AG04450 (cell line): ENCODE results near the gene NEDD4. TPM values are rescaled to one million over a fixed set of nuclear protein-coding genes. Genes with fewer than 3 reads are reported as not detected.

Experiments
- CTCF ChIA-PET: fragments of 300-600, 350-600 bp; formaldehyde crosslinking; extraction: SDS; loops from one replicate; lab custom pipeline; 2022; ENCODE audit warnings: antibody characterized with exemption, inconsistent platforms; lab: Charles Lee
- POLR2A ChIA-PET: fragments of 350-600 bp; formaldehyde crosslinking; extraction: SDS; loops from one replicate; lab custom pipeline; 2021; ENCODE audit warnings: antibody characterized with exemption, inconsistent platforms; lab: Yijun Ruan, JAX
- DNase-seq: peaks from one replicate; pipeline ENCODE4 v3.0.0-alpha.2; 2011; ENCODE audit warnings: low read depth, low spot score
- H3K27ac ChIP-seq: one replicate; pipeline ENCODE4 v1.5.1; 2012; ENCODE audit warnings: low read depth, low read length, control low read depth
- H3K27me3 ChIP-seq: one replicate; pipeline ENCODE4 v1.6.0; 2012; ENCODE audit warnings: low read length; ENCODE audit not compliant: control insufficient read depth, insufficient read depth
- H3K4me3 ChIP-seq: 2 replicates; pipeline ENCODE4 v1.5.1; 2011; ENCODE audit warnings: mild to moderate bottlenecking, low read depth, low read length, control low read depth
- H3K9me3 ChIP-seq: 2 replicates; pipeline ENCODE4 v1.5.1; 2012; ENCODE audit warnings: low read length; ENCODE audit not compliant: control insufficient read depth, insufficient read depth
- CTCF ChIP-seq: IDR thresholded peaks from 2 replicates; pipeline ENCODE4 v1.5.1; 2011; ENCODE audit warnings: low read depth, low read length, control low read depth, inconsistent platforms
- polyA plus RNA-seq: library from polyadenylated mRNA; depleted of rRNA; stranded (reverse); fragments of >200 nt; gene quantifications from 2 replicates; pipeline ENCODE4 v1.2.3, GENCODE V29; 2011

NEDD4 gene
- polyA plus RNA-seq, 1 experiment: 57.8 TPM

DNA sequence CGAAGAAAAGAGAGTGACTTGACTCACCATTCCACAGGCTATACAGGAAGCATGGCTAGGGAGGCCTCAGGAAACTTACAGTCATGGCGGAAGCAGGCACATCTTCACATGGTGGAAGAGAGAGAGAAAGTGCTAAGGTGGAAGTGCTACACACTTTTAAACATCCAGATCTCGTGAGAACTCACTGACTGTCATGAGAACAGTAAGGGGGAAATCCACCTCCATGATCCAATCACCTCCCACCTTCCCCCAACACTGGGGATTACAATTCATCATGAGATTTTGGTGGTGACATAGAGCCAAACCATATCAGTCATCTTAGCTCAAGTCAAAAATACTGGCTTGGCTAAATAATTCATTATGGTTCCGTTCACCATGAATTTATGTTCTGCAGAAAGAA, 45.3 kb upstream of the NEDD4 start:
- POLR2A ChIA-PET: no interaction called here
- H3K27ac ChIP-seq: no peak overlapping the region
- H3K9me3 ChIP-seq: no peaks in the 10 kb centered on the region
- H3K27me3 ChIP-seq: no peaks in the 10 kb centered on the region
- CTCF ChIA-PET: interaction anchor here (1.0 to 4.5 kb wide), 2 partner anchors 8 to 14 kb away, joined by 3 to 25 read pairs; no protein-coding TSS in a partner anchor
- no peak for DNase-seq
- TF ChIP-seq CTCF: no peak
- H3K4me3 ChIP-seq: no peak overlapping the region

DNA sequence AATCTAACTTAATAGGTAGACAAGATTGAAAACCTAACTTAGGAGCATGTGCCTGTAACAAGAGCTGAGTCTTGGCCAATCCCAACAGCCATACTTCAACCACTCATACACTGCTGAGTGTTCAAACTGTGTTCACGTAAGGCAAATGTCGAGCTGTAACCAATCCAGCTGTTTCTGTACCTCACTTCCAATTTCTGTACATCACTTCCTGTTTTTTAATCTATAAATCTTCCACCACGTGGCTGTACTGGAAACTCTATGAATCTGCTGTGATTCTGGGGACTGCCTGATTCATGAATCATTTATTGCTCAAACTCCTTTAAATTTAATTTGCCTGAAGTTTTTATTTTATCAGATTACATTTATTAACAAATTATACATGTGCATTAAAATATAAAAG, 44.6 kb upstream of the NEDD4 start:
- CTCF ChIA-PET: interaction anchor here (0.5 to 4.5 kb wide), 4 partner anchors 8 to 637 kb away, joined by 3 to 25 read pairs (median 4); no protein-coding TSS in a partner anchor
- no peak overlapping the region for H3K27ac ChIP-seq

GRCh38 chr15:56036546-56037067, 43.2 kb upstream of the NEDD4 start:
- no peak for DNase-seq
- no peak overlapping the region for H3K4me3 ChIP-seq
- H3K27ac ChIP-seq: no peak overlapping the region
- no peaks in the 10 kb centered on the region for H3K27me3 ChIP-seq
- ChIA-PET POLR2A (interaction anchor here (0.6 kb wide), 1 partner anchor 28 kb away, joined by 3 read pairs; no protein-coding TSS in a partner anchor), CTCF (no interaction called here)
- no peaks in the 10 kb centered on the region for H3K9me3 ChIP-seq
- TF ChIP-seq CTCF: no peak

More for the DNA sequence above, 44.6 kb upstream of the NEDD4 start:
- no peak for TF ChIP-seq CTCF
- H3K9me3 ChIP-seq: no peaks in the 10 kb centered on the region
- POLR2A ChIA-PET: no interaction called here
- H3K4me3 ChIP-seq: no peak overlapping the region
- DNase-seq: no peak
- H3K27me3 ChIP-seq: no peaks in the 10 kb centered on the region

DNA sequence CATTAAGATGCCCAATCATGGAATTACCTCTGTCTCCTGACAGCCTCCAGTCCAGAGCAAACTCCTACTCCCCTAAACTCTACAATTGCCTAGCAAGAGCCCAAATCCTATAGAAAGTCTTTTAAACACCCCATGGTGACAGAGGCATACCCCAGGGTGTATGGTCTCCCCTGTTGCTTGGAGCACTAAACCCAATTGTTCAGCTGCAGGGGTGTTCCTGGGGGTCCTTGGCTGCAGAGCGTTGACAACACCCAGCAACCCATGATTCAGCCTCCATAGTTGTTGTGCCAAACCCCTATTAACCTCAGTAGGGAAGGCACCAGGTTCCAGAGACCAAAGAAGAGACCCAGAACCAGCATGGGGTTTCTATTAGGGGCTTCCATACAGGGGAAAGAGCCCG, 41.8 kb upstream of the NEDD4 start:
- no peaks in the 10 kb centered on the region for H3K9me3 ChIP-seq
- H3K27ac ChIP-seq: no peak overlapping the region
- H3K27me3 ChIP-seq: no peaks in the 10 kb centered on the region
- ChIA-PET POLR2A (no interaction called here), CTCF (no interaction called here)
- no peak for TF ChIP-seq CTCF
- no peak overlapping the region for H3K4me3 ChIP-seq
- DNase-seq: no peak

GRCh38 chr15:56034514-56034913, 41.1 kb upstream of the NEDD4 start:
- H3K4me3 ChIP-seq: no peak overlapping the region
- no peak for TF ChIP-seq CTCF
- H3K27ac ChIP-seq: no peak overlapping the region
- H3K9me3 ChIP-seq: no peaks in the 10 kb centered on the region
- no peaks in the 10 kb centered on the region for H3K27me3 ChIP-seq
- ChIA-PET CTCF (no interaction called here), POLR2A (no interaction called here)
- DNase-seq: no peak
